PC-9 (cell line): ENCODE measurements around the gene HMX1.

Experiments
- EZH2 ChIP-seq: fragments of 200-600 bp; sonication (generic); IDR thresholded peaks from 2 replicates; pipeline ENCODE4 v1.8.0; 2017; ENCODE audit warnings: antibody characterized with exemption, low read depth
- TF ChIP-seq, protein P1 (sequence below): fragments of 200-600 bp; sonication (generic); conservative IDR thresholded peaks from 2 replicates; pipeline ENCODE4 v1.6.1; 2017; ENCODE audit warnings: mixed run types, antibody characterized with exemption, mild to moderate bottlenecking, moderate library complexity

DNA sequence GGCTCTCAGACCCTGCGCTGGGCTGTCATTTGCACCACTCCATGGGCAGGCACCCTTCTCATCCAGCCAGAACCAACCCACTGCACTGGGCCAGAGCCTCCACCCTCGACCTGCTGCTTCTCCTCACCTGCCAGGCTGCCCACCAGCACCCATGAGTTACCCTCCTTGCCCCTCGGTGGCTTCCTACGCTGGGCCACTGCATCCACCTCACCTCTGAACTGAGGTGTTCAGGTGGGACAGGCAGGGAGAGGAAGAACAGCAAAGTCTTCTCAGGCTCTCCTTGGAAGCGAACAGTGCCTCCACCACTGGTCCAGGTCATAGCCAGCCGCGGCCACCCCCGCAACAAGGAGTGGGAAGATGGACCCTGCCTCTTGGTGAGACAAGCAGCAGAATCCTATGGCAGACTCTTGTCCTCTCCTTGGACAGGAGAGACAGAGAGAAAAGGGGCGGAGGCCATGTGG, 32.4 kb upstream of the HMX1 start:
- TF ChIP-seq, protein P1, sequence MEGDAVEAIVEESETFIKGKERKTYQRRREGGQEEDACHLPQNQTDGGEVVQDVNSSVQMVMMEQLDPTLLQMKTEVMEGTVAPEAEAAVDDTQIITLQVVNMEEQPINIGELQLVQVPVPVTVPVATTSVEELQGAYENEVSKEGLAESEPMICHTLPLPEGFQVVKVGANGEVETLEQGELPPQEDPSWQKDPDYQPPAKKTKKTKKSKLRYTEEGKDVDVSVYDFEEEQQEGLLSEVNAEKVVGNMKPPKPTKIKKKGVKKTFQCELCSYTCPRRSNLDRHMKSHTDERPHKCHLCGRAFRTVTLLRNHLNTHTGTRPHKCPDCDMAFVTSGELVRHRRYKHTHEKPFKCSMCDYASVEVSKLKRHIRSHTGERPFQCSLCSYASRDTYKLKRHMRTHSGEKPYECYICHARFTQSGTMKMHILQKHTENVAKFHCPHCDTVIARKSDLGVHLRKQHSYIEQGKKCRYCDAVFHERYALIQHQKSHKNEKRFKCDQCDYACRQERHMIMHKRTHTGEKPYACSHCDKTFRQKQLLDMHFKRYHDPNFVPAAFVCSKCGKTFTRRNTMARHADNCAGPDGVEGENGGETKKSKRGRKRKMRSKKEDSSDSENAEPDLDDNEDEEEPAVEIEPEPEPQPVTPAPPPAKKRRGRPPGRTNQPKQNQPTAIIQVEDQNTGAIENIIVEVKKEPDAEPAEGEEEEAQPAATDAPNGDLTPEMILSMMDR, result no peak
- no peak for TF ChIP-seq EZH2
